NCI-H128 (cell line): ENCODE measurements around the gene DUSP2.

Experiments used
- DNase-seq: peaks from one replicate; lab custom pipeline; 2025; ENCODE audit not compliant: unreplicated experiment; lab: John Stamatoyannopoulos, UW

Gene DUSP2, protein sequence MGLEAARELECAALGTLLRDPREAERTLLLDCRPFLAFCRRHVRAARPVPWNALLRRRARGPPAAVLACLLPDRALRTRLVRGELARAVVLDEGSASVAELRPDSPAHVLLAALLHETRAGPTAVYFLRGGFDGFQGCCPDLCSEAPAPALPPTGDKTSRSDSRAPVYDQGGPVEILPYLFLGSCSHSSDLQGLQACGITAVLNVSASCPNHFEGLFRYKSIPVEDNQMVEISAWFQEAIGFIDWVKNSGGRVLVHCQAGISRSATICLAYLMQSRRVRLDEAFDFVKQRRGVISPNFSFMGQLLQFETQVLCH

GRCh38 chr2:96145036-96145847 is at the start of gene DUSP2:
TSS of gene DUSP2 (minus strand) at chr2:96145440. CDS start at chr2:96145354, 86 bp downstream.
- no peak for DNase-seq

DNA sequence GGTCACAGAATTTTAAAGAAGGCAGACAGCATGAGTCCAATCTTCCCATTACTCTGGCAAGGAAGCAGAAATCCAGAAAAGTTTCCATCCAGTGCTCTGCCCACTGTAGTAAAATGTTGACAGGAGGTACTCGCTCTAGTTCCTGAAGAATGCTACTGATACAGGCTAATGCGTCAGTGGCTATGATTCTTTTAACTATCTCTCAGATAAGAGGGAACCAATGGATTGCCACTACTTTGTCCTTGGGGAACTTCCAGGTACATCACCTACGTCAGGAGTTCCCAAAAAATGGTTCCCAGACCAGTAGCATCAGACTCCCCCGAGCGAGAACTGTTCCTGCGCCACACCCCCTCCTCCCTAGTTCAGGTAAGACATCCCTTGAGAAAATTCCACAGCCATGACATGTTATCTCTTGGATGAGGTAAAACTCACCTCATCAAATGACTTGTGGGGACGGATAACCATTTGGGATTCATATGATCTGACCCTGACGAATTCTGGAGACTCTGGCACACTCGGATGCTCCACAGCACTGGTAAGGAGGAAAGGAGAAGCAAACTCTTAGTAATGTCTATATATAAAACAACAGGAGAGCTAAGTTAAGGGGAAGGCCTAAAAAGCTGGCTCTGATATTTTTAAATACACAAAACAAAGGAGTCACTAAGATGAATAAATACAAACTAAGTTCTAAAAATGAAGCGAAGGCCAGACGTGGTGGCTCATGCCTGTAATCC is 46.9 kb upstream of the DUSP2 start:
- DNase-seq = no peak

DNA sequence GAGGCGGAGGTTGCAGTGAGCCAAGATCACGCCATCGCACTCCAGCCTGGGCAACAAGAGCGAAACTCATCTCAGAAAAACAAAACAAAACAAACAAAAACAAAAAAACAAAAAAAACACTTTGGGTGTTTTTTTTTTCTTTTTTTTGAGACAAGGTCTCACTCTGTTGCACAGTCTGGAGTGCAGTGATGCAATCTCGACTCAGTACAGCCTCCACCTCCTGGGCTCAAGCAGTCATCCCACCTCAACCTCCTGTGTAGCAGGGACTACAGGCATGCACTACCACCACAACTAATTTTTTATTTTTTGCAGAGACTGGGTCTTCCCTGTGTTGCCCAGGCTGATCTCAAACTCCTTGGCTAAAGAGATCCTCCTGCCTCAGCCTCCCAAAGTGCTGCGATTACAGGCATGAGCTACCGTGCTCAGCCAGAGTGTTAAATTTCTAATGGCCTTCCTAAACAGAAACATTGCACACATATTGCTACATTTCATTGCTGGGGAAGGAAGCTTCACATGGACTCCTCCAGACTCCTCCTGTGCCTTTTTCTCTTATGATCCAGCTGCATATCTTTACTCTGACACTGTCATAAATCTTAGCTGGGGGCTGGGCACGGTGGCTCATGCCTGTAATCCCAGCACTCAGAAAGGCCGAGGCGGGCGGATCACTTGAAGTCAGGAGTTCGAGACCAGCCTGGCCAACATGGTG is 43.7 kb upstream of the DUSP2 start:
- no peak for DNase-seq

DNA sequence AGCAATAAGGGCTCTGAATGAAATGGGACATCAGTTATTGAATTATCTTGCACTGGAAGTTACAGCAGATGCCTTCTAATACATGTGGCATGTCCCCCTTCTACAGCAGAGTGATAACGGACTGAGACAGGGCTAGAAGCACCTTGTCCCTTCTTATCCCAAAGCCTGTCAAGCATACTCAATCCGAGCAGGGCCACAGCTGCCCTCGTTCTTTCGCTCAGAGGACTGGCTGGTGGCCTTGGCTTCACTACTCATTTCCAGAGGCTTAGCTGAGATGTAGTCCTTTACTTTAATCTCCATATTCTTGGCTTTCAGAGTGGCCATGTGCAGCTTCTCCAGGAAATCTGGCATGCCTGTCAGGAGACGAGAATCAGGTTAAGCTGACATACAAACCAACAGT is 41.3 kb upstream of the DUSP2 start:
- DNase-seq = no peak

DNA sequence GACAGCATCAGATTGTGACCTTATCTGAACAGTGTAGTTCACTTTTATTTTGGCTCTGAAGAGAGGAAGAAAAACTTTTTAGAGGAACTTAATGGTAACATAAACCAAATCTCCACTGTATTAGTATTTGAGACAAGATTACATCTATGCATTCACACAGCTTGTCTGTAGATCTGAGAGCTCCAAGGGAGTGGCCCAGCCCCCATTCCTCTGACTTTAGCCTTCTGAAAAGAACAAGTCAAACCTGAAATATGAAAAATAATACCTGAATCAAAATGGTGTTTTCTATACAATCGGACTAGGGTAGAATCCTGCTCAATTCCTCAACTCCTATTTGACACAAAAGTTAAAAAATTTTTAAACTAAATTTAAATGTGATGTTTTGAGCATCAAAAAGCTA is 40.3 kb upstream of the DUSP2 start:
- no peak for DNase-seq

GRCh38 chr2:96184989-96185388 is 39.7 kb upstream of the DUSP2 start:
- DNase-seq = no peak

- no peak for DNase-seq
Measured at GRCh38 chr2:96184188-96184587, 38.9 kb upstream of the DUSP2 start.

- DNase-seq = no peak
Measured at GRCh38 chr2:96181529-96181928, 36.3 kb upstream of the DUSP2 start.

DNA sequence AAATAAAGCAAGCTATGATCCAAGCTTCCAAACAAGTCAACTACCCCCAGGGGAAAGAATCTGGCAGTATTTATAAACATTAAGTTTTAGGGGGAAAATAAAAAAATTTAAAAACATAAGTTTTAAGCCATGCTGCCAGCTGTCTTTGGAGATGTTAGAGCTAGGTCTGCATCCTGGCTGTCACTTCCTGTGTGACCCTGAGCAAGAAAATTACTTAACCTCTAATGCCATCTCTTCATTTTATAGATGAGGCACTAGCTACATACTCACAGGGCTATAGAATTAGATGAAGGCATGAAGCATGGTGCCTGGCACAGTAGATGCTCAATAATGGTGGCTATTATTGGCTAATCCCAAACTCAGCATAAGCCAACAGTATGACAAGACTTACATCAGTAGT is 35.3 kb upstream of the DUSP2 start:
- no peak for DNase-seq

- no peak for DNase-seq
Measured at GRCh38 chr2:96180002-96180401, 34.8 kb upstream of the DUSP2 start.

DNA sequence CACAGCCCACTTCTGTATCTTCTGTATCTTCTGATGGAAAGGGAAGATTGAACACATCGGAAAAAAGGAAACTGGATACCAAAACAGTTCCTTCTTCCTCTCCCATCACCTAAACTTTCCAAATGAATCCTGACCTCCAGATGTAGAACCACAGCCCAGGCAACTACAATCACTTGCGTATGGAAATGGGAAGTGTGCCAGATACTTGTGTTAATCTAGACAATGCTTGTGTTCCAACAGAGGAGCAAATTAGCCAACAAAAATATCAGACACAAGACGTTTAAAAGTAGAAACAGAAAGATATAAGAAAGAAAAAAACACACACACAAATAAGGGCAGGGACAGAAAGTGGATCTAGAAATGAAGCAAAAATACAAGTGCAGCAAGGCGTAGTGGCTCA is 31.4 kb upstream of the DUSP2 start:
- DNase-seq = no peak

GRCh38 chr2:96175951-96176350 is 30.7 kb upstream of the DUSP2 start:
- no peak for DNase-seq

- DNase-seq = peak; percentile 18
Measured at GRCh38 chr2:96174251-96175144, 29.3 kb upstream of the DUSP2 start.

- no peak for DNase-seq
Measured at GRCh38 chr2:96171831-96172230, 26.6 kb upstream of the DUSP2 start.

- no peak for DNase-seq
Measured at GRCh38 chr2:96170626-96171025, 25.4 kb upstream of the DUSP2 start.

GRCh38 chr2:96169868-96170507 is 24.7 kb upstream of the DUSP2 start:
- no peak for DNase-seq

DNA sequence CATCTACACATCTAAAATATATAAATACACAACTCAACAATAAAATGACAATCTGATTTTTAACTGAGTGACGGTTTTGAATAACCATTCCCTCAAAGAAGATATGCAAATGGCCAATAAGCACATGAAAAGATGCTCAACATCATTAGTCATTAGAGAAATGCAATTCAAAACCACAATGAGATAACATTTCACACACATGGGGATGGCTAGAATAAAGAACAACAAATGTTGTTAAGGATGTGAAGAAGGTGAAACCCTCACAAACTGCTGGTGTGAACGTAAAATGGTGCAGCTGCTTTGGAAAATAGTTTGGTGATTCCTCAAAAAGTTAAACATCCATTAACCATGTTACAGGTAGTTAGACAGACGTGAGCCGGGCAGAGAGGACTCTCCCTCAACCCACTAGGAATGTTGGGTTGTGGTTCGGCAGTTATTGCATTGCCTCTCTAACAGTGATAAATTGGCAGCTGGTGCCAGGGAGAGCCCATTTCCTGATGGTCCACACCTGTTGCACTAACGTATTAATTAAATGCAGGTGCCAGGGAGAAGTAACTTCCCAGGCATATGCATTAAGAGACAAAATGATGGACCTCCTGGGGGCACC is 22.3 kb upstream of the DUSP2 start:
- DNase-seq = no peak

DNA sequence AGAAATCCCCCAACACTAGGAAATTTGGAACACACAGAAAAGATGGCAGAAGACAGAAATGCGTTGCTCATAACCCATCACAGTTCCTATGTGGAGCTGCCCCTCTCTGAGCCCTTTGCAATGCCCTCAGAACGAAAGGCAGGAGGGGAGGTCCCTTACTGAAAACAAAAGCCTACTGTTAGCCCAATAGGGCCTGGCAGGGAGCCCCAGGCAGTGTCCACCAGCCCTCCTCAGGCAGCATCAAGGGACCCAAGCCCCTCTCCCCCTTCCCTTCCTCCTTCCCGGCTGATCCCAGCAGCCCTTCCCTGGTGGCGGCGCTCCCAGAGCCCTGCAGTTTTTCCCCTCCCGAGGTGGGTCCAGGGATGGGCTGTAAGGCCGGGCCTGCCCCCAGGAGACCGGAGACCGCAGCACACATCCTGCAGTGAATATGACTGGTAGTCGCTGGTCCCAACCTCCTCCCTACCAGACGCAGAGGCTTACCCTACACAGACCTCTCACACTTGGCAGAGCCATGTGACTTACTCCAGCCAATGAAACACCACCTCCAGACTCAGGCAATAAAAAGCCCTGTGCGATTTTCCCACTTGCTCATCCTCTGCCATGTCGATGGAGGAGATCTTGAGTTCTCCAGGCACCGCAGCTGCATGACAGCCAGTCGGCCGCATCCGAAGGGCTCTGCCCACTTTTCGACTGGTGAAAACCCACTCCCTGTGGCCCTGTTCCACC is 19.4 kb upstream of the DUSP2 start:
- no peak for DNase-seq
